Glutamatergic neuron (in vitro differentiated cells): ENCODE data around the gene PPIP5K2. TPM values are rescaled to one million over a fixed set of nuclear protein-coding genes. Genes with fewer than 3 reads are reported as not detected.
A peak's percentile ranks its signal among the peaks of the same experiment; 100 is the strongest.
"Not testable (repeated sequence)": the region's sequence is repeated elsewhere in the genome, so short reads cannot be mapped to it uniquely, and the experiment has no call there.

ENCODE experiments used
- DNase-seq: peaks from one replicate; pipeline ENCODE4 v3.0.0; 2022
- H3K27ac Mint-ChIP-seq: one replicate; pipeline ENCODE4 v1.8.0; 2020; ENCODE audit warnings: mild to moderate bottlenecking, mixed read lengths, inconsistent platforms; ENCODE audit not compliant: unreplicated experiment
- H3K27me3 Mint-ChIP-seq: one replicate; pipeline ENCODE4 v1.8.0; 2020; ENCODE audit warnings: mild to moderate bottlenecking, moderate library complexity, mixed read lengths, inconsistent platforms; ENCODE audit not compliant: unreplicated experiment
- H3K36me3 Mint-ChIP-seq: one replicate; pipeline ENCODE4 v1.8.0; 2020; ENCODE audit warnings: mild to moderate bottlenecking, mixed read lengths, inconsistent platforms; ENCODE audit not compliant: unreplicated experiment
- H3K4me1 Mint-ChIP-seq: one replicate; pipeline ENCODE4 v1.8.0; 2020; ENCODE audit warnings: mild to moderate bottlenecking, low read depth, mixed read lengths, inconsistent platforms; ENCODE audit not compliant: unreplicated experiment
- H3K4me3 Mint-ChIP-seq: one replicate; pipeline ENCODE4 v1.8.0; 2020; ENCODE audit warnings: mild to moderate bottlenecking, mixed read lengths, inconsistent platforms; ENCODE audit not compliant: unreplicated experiment
- H3K9me3 Mint-ChIP-seq: one replicate; pipeline ENCODE4 v1.8.0; 2020; ENCODE audit warnings: mild to moderate bottlenecking, moderate library complexity, mixed read lengths, inconsistent platforms; ENCODE audit not compliant: unreplicated experiment
- long read RNA-seq: library from polyadenylated mRNA; unstranded; transcript quantifications from one replicate; pipeline ENCODE4 v2.0.0, GENCODE V29; 2020; ENCODE audit not compliant: unreplicated experiment
- total RNA-seq: library from RNA; stranded (reverse); fragmentation: NEBNext Ultra II Directional; extraction: Animal tissue kit (Norgen Biotek cat#: 25700); gene quantifications from one replicate; pipeline ENCODE4 v1.2.1, GENCODE V29; 2021; ENCODE audit not compliant: unreplicated experiment
- TF ChIP-seq, protein P1 (sequence below): fragments of 200-600 bp; sonication (generic); IDR thresholded peaks from one replicate; pipeline ENCODE4 v1.5.0; 2021; ENCODE audit not compliant: partially characterized antibody, unreplicated experiment

The PPIP5K2 gene
- 134 TPM for total RNA-seq
- long read RNA-seq, partial matches to known transcripts = 3 of 4 reads
- long read RNA-seq, other reads (novel, unspliced or antisense) = 1 of 4 reads

DNA sequence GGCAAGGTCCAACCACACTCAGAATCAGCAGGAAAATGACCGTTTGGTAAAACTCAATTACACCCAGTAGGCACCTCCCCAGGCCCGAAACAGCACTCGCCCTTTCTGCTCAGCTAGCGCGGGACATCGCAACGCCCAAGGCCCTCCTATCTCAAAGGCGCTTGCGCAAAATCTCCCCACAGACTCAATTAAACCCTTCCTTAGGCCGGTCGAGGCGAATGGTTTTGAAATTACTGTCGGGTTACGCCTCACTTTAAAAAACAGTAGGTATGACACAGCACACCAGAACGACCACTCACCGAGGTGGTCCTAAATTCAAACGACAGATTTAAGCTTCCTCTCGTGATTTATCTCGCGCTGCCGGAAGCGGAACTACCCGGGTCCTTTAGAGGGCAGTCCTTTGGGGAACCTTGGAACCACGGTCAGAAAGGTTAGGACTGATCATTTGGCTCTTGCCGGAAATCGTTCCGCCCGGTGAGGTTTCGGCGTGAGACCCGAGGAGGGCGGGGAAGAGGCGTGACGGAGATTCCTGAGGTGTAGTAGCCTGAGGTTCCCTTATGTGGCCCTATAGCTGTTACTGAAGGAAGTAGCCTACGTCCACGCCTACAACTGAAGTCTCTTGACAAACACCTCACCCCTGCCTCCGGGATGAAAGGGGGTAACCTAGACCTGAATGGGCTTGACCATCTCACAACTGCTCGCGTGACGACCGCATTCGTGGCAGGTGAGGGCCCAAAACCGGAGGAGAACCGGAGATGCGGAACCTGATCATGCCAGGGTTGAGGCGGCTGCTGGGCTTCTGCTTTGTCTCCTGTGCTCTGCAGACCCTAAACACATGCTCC lies at the start of gene PPIP5K2, which contains the start of gene GIN1:
PPIP5K2 (plus strand) TSS at position 537 of the 842 bp plus-strand sequence. CDS start 9,289 bp downstream, outside the sequence.
GIN1 (minus strand) TSS at position 374 of the 842 bp plus-strand sequence. CDS start 11,431 bp downstream, outside the sequence.
- Mint-ChIP-seq H3K27ac (peak within 1 kb of the TSS; percentile 97), H3K4me1 (peaks cover 8% of the 10 kb centered on the region), H3K4me3 (peak within 1 kb of the TSS; percentile 96), H3K36me3 (no peaks in the 10 kb centered on the region), H3K27me3 (peaks cover 4% of the 10 kb centered on the region), H3K9me3 (peaks cover 15% of the 10 kb centered on the region)
- DNase-seq = peak; percentile 95
- TF ChIP-seq, protein P1, sequence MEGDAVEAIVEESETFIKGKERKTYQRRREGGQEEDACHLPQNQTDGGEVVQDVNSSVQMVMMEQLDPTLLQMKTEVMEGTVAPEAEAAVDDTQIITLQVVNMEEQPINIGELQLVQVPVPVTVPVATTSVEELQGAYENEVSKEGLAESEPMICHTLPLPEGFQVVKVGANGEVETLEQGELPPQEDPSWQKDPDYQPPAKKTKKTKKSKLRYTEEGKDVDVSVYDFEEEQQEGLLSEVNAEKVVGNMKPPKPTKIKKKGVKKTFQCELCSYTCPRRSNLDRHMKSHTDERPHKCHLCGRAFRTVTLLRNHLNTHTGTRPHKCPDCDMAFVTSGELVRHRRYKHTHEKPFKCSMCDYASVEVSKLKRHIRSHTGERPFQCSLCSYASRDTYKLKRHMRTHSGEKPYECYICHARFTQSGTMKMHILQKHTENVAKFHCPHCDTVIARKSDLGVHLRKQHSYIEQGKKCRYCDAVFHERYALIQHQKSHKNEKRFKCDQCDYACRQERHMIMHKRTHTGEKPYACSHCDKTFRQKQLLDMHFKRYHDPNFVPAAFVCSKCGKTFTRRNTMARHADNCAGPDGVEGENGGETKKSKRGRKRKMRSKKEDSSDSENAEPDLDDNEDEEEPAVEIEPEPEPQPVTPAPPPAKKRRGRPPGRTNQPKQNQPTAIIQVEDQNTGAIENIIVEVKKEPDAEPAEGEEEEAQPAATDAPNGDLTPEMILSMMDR = no peak

DNA sequence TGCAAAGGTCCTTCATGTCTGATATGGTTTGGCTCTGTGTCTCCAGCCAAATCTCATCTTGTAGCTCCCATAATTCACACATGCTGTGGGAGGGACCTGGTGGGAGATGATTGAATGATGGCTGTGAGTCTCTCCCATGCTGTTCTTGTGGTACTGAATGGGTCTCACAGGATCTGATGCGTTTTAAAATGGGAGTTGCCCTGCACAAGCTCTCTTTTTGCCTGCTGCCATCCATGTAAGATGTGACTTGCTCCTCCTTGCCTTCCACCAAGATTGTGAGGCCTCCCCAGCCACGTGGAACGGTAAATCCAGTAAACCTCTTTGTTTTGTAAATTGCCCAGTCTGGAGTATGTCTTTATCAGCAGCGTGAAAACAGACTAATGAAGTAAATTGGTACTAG lies 46.6 kb upstream of the PPIP5K2 start:
- Mint-ChIP-seq H3K9me3 (peaks cover 11% of the 10 kb centered on the region), H3K36me3 (peaks cover 26% of the 10 kb centered on the region)
- H3K4me1 Mint-ChIP-seq, DNase-seq, H3K27me3 Mint-ChIP-seq, H3K27ac Mint-ChIP-seq, H3K4me3 Mint-ChIP-seq: not testable (repeated sequence)

DNA sequence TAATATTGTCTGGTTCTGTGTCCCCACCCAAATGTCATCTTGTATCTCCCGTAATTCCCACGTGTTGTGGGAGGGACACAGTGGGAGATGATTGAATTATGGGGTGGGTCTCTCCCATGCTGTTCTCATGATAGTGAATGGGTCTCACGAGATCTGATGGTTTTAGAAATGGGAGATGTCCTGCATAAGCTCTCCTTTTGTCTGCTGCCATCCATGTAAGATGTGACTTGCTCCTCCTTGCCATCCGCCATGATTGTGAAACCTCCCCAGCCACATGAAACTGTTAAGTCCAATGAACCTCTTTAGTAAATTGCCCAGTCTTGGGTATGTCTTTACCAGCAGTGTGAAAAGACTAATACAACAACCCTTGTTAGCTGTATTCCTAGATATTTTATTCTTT lies 44.7 kb upstream of the PPIP5K2 start:
- TF ChIP-seq, protein P1 = no peak

DNA sequence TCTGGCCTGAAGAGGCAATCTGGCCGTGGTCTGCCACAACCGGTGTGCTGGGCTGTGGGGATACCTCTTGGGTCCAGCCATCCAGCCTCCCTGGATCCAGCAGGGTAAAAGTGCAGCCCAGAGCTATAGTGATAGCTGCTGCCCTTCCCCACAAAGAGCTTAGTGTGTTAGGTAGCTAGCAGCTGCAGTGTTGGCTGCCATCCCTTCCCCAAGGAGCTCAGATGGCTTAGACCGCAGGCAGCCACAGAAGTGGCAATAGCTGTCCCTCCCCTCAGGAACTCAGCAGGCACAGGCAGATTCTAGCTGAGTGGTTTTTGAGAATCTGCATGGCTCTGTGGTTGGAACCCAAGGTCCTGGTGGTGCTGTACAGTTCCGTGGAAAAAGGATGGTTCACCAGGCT lies 40.3 kb upstream of the PPIP5K2 start:
- no peak for DNase-seq
- Mint-ChIP-seq H3K4me3 (no peak overlapping the region), H3K4me1 (no peaks in the 10 kb centered on the region), H3K27me3 (no peaks in the 10 kb centered on the region), H3K27ac (no peak overlapping the region), H3K9me3 (peaks cover 16% of the 10 kb centered on the region), H3K36me3 (peaks cover 44% of the 10 kb centered on the region)
- TF ChIP-seq, protein P1 = no peak

More for the DNA sequence above, 44.7 kb upstream of the PPIP5K2 start:
- Mint-ChIP-seq H3K9me3 (peaks cover 18% of the 10 kb centered on the region), H3K36me3 (peaks cover 35% of the 10 kb centered on the region), H3K4me1 (no peaks in the 10 kb centered on the region), H3K27ac (no peak overlapping the region), H3K4me3 (no peak overlapping the region), H3K27me3 (no peaks in the 10 kb centered on the region)
- DNase-seq = no peak

DNA sequence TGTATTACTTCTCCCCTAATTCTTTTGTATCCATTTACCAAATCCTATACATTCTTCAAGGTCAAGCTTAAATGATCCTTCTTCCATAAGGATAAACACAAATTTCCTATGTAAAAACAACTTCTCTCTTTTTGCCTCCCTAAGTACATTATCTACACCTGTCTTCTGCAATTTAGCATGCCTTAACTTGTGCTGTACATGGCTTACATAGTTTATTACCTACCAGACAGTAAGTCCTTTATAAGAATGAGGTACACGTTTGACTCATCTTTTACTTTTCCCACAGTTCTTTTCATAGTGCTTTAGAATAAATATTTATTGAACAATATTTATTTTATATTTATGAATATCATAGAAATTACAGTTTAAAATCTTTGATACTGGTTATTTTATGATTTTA lies 33.6 kb upstream of the PPIP5K2 start:
- Mint-ChIP-seq H3K9me3 (peaks cover 2% of the 10 kb centered on the region), H3K4me1 (no peaks in the 10 kb centered on the region), H3K27me3 (no peaks in the 10 kb centered on the region), H3K36me3 (peaks cover 22% of the 10 kb centered on the region), H3K4me3 (no peak overlapping the region), H3K27ac (no peak overlapping the region)
- DNase-seq = no peak
- TF ChIP-seq, protein P1 = no peak
